Measurements from ENCODE around the gene ADK.

DNA sequence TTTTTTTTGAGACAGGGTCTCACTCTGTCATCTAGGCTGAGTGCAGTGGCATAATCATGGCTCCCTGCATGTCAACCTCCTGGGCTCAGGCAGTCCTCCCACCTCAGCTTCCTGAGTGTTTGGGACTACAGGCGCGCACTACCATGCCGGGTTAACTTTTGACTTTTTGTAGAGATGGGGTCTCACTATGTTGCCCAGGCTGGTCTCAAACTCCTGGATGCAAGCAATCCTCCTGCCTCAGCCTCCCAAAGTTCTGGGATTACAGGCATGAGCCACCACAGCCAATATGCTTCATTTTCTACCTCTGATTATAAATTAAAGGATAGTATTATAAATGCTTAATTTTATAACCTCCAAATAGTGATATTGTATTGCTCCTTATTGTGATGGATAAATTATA, 121.3 kb downstream of the ADK start:
- TF ChIP-seq POLR2A (IDR thresholded peaks at IDR 0.05) (no peak), EP300 (IDR thresholded peaks at IDR 0.05) (no peak), POLR2AphosphoS5 (IDR thresholded peaks at IDR 0.05) (no peak)
- TF ChIP-seq, protein P1, sequence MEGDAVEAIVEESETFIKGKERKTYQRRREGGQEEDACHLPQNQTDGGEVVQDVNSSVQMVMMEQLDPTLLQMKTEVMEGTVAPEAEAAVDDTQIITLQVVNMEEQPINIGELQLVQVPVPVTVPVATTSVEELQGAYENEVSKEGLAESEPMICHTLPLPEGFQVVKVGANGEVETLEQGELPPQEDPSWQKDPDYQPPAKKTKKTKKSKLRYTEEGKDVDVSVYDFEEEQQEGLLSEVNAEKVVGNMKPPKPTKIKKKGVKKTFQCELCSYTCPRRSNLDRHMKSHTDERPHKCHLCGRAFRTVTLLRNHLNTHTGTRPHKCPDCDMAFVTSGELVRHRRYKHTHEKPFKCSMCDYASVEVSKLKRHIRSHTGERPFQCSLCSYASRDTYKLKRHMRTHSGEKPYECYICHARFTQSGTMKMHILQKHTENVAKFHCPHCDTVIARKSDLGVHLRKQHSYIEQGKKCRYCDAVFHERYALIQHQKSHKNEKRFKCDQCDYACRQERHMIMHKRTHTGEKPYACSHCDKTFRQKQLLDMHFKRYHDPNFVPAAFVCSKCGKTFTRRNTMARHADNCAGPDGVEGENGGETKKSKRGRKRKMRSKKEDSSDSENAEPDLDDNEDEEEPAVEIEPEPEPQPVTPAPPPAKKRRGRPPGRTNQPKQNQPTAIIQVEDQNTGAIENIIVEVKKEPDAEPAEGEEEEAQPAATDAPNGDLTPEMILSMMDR (IDR thresholded peaks at IDR 0.05), result no peak

Measured in gastroesophageal sphincter (tissue), 3 donors.